ENCODE results near the gene VGLL4. TPM values are rescaled to one million over a fixed set of nuclear protein-coding genes. Genes with fewer than 3 reads are reported as not detected.
"Not testable (repeated sequence)": the region's sequence is repeated elsewhere in the genome, so short reads cannot be mapped to it uniquely, and the experiment has no call there.

VGLL4 gene
- total RNA-seq = 27.4 and 28.6 TPM in 2 replicates

GRCh38 chr3:11643605-11644087 lies at the start of gene VGLL4:
Gene VGLL4 (minus strand): TSS chr3:11643915. CDS start chr3:11643518, 397 bp downstream.
- intact Hi-C loops (cut with micrococcal nuclease) = loop anchor here (1.0 to 5.0 kb wide), 10 partner anchors 9 to 1367 kb away; partner anchors contain the start of genes ATG7, TAMM41 and TSEN2

- intact Hi-C loops (cut with micrococcal nuclease) = loop anchor here (2.0 kb wide), 1 partner anchor 40 kb away; no protein-coding TSS in a partner anchor
These were observed 48.8 kb upstream of the VGLL4 start for GRCh38 chr3:11692532-11692813.

- intact Hi-C loops (cut with micrococcal nuclease) = loop anchor here (2.0 kb wide), 1 partner anchor 41 kb away; no protein-coding TSS in a partner anchor
These were observed 48.2 kb upstream of the VGLL4 start for GRCh38 chr3:11691767-11692531.

DNA sequence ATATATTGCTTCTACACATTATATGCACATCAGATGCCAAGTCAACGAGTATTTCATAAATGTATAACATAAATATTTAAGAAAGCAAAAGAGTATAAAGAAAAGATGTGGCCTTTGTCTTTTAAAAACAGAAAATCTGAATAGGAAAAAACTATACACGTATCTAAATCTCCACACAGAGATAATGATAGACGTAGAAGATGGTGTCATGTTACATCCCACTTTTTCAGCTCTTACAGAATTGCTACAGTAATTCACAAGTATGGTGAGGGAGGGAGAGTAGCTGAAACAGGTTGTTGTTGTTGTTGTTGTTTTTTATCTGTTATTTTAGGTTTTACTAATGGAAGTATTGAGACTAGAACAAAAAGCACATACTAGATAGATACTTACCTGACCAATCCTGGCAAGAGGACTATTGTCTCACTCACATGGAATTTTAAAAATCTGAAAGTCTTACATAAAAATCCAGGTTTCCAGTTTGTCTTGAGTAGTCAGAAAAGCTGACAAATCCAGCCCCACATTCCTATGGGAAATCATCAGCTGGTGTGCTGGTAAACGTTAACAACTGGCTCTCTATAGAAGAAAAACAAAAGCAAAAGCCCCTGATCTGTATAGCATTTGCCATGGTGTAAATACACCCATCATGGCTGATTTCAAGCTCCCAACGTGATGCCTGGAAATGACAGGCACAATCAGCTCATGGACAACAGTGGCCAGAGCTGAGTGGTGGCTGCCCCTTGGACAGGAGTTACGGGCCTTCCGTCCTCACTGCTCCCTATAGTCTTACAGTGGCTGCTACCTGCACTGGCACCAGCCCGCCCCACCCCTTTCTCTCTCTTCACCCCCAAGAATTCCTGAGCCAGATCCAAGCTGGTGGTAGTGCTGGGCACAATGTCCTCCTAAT lies 47.4 kb upstream of the VGLL4 start:
- intact Hi-C loops (cut with micrococcal nuclease) = no loop called here

DNA sequence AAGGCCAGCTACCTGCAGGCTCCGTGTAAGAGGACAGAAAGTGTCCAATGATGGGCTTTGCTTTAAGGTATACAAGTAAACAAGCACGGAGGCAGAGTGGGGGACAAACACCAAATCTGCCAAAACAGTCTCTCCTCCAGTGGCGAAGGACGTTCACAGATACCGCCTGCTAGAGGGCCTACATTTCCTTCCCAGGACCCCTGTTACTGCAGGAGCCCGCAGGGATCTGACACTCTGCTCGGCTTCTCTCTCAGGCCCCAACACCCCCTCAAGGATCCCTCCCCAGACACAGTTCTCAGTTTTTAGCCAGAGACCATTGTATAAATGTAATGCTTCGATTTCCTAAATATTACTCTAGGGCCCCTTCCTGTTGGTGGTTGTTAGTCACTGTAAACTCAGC lies 46.0 kb upstream of the VGLL4 start:
- intact Hi-C loops (cut with micrococcal nuclease) = no loop called here

- intact Hi-C loops (cut with micrococcal nuclease) = not testable (repeated sequence)
These were observed 41.3 kb upstream of the VGLL4 start for GRCh38 chr3:11684980-11685379.

- intact Hi-C loops (cut with micrococcal nuclease) = no loop called here
These were observed 36.8 kb upstream of the VGLL4 start for GRCh38 chr3:11680509-11680908.

DNA sequence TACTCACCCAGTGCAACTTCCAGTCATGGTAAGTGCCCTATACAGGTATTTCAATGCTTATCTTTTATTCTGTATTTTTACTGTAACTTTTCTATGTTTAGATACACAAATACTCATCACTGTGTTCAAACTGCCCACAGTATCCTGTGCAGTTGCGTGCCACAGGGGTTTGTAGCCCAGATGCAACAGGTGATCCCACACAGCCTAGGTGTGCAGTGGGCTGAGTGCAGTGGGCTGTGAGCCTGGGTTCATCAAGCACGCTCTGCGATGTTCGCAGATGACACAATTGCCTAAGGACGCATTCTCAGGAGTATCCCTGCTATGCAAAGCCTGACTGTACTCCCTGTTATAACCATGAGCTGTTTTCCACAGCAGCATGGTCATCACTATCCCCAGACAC lies 36.2 kb upstream of the VGLL4 start:
- intact Hi-C loops (cut with micrococcal nuclease) = no loop called here

DNA sequence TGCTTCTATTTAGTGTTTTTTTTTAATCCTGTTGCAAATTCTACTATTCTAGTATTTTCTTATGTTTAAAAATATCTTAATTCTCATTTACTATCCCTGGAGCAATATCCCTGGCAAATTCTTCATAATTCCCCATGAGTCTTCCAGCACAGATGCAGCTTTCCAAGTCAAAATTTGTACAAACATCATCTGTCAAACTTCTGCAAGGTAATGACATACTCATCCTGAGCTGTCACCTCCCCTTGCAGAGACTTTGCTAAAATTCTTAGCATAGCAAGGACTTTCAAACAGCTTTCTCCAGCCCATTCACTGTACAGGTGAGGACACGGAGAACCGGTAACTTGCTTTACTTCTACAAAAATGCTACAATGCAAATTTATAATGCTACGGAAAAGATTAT lies 28.6 kb upstream of the VGLL4 start:
- intact Hi-C loops (cut with micrococcal nuclease) = no loop called here

DNA sequence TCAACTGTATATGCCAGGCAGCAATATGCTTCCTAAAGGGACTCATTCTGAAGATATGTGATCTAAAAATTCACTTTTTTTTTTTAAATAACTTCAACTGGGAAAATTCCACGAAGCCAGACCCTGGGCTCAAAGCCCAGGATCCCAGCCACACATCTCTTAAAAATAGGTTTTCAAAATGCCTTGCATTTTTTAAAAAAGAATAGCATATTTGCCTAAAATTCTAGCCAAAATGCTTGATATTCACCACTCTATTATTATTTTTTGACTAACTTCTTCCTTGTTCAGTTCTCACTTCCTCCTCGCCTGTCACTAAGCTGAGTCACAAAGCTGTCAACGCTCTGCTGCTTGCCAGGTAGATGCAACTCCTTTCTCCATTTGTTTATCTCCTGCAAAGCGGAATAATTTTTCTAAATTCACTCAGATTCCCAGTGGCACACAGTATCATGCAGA lies 28.0 kb upstream of the VGLL4 start:
- intact Hi-C loops (cut with micrococcal nuclease) = no loop called here

DNA sequence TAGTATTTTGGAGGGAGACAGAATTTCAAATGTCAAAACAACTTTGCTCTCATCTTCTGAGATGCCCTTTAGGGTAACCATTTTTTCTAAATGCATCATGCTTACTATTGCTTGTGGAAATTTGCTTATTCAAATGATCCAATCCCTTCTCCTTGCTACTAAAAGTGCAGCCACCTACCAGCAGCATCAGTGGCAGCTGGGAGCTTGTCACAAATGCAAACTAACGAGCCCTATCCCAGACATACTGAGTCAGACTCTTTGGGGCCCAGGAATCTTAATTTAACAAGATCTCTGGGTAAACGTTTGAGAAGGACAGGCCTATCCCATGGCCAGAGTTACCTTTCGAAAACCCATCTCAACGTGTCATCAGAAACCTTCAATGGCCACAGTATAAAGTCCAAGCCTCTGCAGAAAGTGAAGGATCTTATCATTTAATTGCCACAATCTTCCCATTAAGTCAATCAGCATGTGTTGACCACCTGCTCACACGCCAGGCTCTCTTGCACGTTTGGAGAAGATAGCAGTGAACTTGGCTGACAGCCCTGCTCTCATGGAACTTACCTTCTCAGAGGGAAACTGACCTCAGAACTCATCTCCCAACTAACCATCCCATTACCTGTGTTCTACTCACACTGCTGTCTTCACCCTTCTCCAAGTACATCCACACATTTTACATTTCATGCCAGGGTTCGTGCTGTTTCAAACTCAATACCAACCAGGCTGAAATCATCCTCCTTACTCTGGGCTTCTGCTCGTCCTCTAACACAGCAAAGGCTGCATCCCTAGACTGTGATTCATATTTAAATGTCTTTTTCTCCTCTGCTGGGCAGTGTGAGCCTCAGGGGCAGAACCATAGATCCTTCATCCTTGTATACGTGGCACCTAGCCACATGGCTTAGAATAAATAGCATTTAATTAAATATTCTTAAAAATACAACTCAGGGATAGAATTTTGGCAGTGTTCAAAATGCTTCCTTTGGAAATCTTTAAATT lies 24.8 kb upstream of the VGLL4 start:
- intact Hi-C loops (cut with micrococcal nuclease) = no loop called here

GRCh38 chr3:11665331-11665730 lies 21.6 kb upstream of the VGLL4 start:
- intact Hi-C loops (cut with micrococcal nuclease) = no loop called here

- intact Hi-C loops (cut with micrococcal nuclease) = no loop called here
These were observed 18.8 kb upstream of the VGLL4 start for GRCh38 chr3:11662392-11662990.

GRCh38 chr3:11661827-11662226 lies 18.1 kb upstream of the VGLL4 start:
- intact Hi-C loops (cut with micrococcal nuclease) = no loop called here

DNA sequence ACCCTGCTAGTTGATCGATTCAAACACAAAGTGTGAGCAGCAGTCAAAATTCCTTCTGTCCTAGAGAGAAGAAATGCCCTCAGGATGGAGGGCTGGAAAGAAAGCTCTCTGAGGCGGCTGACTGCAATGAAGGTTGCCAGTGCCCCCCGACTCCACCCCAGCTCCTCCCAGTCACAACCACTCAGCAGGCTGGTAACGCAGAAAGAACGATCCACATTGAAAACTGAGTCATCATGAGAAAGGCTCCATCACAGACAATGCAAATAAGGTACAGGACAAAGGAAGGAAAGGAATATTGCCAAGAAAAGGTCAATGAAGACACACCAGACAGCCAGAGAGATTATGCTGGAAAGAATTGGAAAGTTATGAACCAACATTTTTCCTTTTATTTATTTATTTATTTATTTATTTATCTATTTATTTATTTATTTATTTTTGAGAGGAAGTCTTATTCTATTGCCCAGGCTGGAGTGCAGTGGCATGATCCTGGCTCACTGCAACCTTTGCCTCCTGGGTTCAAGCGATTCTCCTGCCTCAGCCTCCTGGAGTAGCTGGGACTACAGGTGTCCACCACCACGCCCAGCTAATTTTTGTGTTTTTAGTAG lies 17.4 kb upstream of the VGLL4 start:
- intact Hi-C loops (cut with micrococcal nuclease) = no loop called here

GRCh38 chr3:11660242-11660641 lies 16.5 kb upstream of the VGLL4 start:
- intact Hi-C loops (cut with micrococcal nuclease) = no loop called here

DNA sequence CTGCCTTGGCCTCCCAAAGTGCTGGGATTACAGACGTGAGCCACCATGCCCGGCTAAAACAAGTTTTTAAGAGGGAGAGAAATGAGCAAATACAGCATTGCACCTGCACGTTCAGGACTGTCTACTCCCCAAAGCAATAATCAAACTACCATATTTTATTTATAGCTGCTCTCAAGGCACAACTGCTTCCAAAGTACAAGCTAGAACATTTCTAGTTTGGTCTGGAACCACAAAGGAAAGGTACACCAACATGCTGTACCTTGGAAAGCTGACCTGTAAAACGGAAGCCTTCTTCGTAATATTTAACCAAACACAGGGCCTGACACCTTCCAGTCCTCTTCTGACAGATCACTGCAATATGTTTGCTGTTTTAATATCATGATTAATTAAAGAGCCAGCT lies 14.5 kb upstream of the VGLL4 start:
- intact Hi-C loops (cut with micrococcal nuclease) = no loop called here

DNA sequence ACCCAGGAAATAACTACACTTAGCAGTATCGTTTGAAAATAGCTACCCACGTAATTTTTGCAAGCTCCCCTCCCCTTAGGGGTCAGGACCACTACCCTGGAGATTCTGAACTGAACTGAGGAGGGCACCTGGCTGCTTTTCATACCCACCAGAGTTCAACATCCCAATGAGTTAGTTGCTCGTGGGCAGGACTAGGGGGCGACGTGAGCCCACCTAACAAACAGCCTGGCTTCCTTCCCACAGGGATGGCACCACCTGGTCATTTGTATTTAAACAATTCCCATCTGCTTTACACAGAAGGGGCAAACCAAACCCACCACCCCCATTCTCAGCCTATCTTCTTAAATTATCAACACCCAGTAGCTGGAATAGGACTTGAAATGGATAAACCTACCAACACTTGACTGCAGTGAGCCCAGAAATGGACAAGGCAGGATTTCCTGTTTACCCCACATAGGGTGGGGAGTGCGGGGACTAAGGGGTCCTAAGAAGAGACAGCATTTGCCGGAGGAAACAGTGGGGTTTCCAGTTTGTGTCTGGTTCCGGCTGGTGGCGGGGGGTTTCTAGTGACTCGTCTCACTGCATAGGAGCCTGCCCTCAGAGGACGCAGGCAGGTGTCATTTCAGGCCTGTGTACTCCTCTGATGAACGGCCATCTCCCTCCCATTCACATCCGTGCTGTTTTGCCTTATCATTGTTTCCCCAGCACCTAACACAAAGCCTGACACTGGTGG lies 11.6 kb upstream of the VGLL4 start:
- intact Hi-C loops (cut with micrococcal nuclease) = no loop called here

DNA sequence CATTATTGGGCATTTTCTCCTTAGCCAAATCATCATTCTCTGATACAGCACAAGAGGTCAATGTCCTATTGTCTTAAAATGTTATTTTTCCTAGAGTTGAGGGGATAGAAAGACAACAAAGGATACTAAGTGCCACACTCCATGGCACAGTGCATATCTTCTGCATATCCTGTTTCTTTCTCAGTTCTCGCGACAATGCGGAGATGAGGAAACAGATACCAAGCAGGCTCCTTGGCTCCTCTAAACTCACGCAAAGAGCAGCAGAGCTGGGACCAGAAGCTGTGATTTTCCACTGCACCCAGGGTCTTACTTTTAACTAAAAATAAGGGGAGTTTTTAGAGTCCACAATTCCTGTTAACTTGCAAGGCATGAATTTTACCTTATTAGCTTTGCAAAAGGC lies 10.5 kb upstream of the VGLL4 start:
- intact Hi-C loops (cut with micrococcal nuclease) = loop anchor here (5.0 kb wide), 1 partner anchor 897 kb away; no protein-coding TSS in a partner anchor

Data from T-helper 1 cell treated with Interleukin-12 subunit alpha and Interleukin-12 subunit beta and Interleukin-4 antibody, amounts not matched to agents 30 ng/mL and 1 ng/mL, for 36 hours (primary cell).